Right renal pelvis (tissue), 4 donors: Measurements from ENCODE around the gene C18orf63. TPM values are rescaled to one million over a fixed set of nuclear protein-coding genes. Genes with fewer than 3 reads are reported as not detected.
"Not testable (repeated sequence)": the region's sequence is repeated elsewhere in the genome, so short reads cannot be mapped to it uniquely, and the experiment has no call there.

Experiments
- DNase-seq, 4 donors: peaks; one replicate each; pipeline ENCODE4 v3.0.0-alpha.2; 2013; ENCODE audit warnings: low read depth in 4 of 4, low spot score in 3 of 4, missing footprints in 1 of 4
- polyA plus RNA-seq, 4 donors: library from polyadenylated mRNA; unstranded; fragments of 120-200 nt; gene quantifications; one replicate each; pipeline ENCODE4 v1.2.1, GENCODE V29; 2013; ENCODE audit not compliant: insufficient read length in 4 of 4

C18orf63 gene
- polyA plus RNA-seq, 4 donors: 0.25 to 0.40 (median 0.32) TPM

DNA sequence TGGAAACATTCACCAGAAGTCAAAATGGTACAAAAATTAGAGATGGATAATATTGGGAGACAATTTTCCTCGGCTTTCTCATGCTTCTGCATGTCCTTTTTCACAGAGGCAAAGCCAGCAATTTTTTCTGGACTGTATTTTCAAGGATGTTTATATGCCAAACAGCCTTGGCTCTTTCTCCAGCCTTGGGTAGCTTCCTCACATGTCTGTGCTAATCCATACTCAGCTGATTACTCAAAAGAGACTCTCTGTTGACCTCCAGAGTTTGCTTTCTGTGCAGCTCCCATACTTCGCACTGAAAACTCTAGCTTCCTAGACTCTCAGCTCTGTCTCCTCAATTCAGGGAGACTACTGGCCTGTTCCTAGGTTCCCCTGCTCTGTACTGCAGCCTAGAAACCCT is 10.6 kb downstream of the C18orf63 start:
- DNase-seq: no peak

DNA sequence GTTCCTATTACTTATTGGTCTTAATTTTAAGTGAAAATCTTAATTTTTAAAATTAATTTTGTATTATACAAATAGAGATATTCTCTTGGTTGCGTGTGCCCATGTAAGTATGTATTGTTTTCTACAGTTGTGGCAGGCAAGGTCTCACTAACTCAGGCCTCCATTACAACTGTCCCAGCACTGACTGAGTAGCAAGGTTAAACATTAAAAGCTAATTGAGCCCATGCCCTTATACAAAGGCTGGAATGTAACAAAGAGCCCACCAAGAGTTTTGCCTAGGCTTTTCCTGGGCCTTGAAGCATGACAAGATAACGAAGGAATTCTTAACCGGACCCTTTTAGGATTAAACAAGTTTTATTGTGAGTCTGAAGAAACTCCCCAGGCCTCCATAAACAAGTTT is 11.2 kb downstream of the C18orf63 start:
- not testable (repeated sequence) for DNase-seq

DNA sequence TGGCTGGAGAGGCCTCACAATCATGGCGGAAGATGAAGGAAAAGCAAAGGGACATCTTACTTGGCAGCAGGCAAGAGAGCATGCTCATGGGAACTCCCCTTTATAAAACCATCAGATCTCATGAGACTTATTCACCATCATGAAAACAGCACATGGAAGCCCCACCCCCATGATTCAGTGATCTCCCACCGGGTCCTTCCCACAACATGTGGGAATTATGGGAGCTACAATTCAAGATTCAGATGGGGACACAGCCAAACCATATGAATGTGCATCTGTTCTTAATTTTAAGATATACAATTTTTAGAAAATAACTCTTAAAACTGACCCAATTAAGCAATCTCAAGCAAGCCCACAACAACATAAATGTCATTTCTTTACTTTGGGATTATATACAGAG is 12.6 kb downstream of the C18orf63 start:
- no peak for DNase-seq

DNA sequence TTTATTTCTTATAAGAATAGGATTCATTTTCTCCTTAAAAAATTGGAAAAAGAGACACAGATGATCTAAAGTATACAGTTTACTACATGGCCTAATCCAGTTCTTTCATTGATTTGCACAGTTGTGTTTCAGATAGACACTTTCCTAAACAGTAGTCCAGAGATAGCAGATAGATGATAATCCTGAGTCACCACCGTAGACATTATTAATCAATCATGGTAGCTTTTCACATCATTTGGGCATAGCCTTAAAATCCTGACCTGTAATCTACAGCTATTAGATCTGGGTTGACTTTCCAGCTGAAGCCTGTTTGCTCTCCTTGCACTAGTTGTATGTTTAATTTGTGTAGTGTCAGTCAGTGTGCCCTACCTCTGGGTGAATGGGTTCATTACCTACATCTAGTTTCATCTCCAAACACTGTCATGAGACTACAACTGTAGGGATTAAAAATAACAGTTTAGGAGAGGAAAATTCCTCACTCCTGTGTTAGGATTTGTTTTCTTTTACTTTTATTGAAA is 14.1 kb downstream of the C18orf63 start:
- no peak for DNase-seq

DNA sequence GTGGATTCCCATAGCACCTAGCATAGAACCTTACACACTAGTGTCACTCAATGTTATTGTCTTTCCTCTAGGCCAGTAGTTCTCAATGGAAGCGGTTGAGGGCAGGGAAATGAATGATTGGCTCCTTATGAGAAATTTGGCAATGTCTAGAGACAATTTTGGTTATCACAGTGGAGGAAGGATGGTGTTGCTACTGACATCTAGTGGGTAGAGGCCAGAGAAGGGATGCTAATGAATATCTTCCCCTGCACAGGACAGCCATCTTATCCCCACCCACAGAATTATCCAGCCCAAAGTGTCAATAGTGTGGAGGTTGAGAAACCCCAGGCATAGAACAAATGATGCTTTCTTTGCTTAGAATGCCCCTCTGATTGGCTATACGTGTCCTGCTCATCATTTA is 15.8 kb downstream of the C18orf63 start:
- no peak for DNase-seq

DNA sequence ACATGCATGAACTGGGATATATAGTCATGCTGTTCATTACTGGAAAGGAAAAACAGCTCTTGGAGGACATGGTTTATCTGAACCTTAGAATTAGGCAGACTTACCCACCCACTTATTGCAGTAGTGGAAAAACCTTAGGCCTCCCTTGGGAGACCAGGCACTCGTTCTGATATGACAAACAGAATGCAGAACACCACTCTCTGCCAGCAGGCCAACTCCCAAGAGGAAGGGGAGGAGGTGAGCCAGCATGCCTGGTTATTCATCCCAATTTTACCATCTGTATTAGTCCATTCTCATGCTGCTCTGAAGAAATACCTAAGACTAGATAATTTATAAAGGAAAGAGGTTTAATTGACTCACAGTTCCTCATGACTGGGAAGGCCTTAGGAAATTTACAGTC is 17.5 kb downstream of the C18orf63 start:
- no peak for DNase-seq

DNA sequence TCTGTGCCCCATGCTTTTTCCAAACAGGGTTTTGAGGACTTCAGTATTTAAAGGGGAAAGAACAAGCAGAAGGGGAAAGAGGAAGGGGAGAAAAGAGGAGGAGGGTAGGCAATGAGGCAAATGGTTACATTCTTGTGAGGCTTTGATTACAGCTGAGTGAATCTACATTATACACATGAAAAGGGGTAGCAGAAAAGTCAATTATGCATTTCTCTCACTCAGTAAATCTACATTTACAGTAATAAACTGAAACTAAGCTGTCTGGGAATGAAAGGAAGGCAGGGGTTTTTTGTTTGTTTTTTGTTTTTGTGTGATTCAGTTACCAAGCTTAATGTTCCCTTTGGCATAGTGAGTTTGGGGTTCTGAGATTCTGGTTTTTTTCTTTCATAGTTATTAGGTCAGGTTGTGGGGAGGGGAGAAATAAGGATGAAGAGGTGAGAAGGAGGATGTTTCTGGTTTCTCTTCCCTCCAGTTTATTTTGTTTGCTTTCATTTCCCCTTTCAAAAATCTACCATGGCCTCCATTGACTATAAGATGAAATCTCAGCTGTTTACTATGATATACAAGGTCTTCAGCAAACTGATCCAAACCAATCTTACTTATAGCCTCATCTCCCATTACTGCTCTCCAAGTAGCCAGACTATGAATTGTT is 18.7 kb downstream of the C18orf63 start:
- DNase-seq: no peak

DNA sequence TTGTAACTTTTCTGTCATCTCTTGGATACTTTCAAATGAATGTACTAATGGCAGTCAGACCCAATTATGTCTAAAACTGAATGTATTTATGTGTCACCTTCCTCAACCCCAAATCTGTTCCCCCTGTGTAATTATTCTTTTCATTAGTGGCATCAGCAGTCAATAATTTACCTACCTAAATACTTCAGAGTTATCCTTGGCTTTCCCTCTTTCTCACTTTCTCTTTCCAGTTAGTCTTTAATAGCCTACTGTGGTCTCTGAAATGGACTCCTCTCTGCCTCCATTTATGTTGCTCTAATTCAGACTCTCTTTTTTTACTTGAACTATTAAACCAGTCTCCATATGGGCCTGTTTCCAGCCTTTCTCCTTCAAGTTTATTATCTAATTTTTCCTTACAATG is 21.0 kb downstream of the C18orf63 start:
- DNase-seq: no peak

DNA sequence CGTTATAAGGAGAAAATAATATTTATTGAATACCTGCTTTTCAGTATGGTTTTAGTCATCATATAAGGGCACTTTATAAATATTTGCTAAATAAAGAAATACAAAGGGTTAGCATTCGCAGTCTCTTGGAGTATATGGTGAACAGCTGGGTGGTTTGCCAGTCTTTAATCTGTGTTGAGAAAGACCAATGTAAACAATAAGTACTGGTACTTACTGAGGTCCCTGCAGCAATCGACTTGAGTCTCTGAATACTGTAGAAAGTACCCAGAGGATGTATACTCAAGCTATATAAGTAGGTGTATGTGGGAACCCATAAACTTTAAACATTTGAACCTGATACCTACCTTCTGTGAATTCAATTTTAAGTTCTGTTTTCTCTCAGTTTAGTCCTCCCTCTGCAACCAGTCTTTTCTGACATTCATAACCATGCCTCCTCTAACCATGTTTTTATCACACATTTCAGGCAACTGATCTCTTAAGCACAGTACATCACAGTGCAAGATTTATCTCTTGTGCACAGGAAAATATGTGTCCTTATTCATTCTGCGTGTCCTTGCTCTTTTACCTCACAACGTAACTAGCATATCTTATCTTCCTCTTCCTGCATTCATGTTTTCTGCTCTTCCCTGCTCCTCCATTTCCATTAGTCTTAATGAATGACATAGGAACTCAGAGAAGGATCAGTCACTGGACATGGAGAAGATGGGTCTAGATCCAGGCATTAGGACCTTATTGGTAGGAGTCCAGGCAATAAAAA is 21.7 kb downstream of the C18orf63 start:
- DNase-seq: no peak

DNA sequence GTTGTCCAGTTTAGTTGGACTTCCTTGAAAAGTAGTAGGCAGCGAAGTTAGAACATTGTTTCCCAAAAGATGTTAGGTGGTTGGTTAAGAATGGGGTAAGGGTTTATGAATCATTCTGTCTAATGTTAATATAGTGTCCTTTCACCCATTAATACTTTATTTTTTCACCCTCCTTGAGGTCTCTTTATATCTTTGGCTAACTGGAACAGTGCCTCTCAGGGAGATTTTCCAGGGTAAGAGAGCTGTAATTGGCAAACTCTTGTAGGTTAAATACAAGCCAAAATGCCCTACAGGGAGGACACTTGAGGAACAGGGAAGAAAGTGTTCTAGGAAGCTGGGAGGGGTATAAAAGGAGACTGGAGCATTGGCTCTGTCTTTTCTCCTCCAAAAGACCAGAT is 22.3 kb downstream of the C18orf63 start:
- no peak for DNase-seq

DNA sequence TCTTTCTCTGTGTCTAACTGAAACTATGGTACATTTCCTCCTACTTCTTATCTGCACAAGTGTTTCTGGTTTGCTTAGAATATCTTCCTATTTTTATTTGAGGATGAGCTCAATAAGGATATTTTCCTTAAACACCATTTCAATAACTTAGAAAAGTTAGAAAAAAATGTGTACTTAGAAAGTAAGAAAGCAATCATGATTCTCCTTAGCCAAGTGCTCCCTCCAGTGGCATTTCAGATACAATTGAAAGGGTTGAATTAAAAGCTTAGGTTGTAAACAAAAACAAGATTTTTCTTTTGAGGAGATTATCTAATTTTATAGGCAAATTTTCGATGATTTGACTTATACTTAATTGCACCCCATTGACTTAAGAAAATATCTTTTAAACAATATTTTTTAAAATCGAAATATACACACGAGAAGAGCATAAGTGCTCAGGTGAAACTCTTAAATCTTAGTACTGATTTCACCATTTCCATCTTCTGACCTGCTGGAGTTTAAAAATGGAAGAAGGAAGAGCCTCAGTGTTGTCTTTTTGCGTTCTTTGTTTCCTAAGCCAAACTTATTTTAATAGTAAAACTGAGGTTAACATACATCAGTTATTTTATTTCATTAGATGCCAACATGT is 26.9 kb downstream of the C18orf63 start:
- peak; percentile 42 to 52 (median 51) for DNase-seq

DNA sequence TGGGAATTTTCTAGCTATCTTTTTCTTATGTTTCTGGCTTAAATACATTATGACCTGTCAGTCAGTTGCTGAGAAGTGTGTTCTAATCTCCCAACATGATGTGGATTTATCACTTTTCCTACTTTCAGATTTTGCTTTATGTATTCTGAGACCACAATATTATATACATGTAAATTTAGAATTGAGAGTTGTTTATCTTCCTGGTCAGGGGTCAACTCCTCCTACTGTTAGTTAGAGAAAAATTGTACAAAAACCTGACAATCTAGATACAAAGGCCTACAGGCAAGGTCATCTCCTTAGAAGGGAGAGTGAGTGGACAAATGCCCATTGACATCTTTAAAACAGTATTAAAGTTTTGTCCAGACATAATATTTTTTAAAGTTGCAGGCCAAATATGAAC is 30.6 kb downstream of the C18orf63 start:
- DNase-seq: no peak

DNA sequence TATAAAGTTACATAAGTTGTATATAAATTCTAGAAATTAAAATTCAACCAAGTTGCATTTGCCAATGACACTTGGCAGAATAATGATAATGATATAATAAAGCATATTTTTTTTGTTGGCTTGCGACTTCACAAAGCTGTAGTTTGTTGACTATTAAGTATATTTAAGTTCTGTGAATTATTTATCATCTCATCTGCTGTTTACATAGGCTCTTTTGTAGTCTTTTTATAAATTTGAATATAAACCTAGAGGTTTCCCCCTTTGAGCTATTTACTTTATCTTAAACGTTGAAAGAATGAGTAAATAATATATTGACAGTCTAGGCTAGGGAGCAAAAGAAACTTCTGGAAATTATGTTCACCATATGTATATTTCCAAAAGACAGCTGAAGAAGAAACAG is 32.9 kb downstream of the C18orf63 start:
- no peak for DNase-seq

DNA sequence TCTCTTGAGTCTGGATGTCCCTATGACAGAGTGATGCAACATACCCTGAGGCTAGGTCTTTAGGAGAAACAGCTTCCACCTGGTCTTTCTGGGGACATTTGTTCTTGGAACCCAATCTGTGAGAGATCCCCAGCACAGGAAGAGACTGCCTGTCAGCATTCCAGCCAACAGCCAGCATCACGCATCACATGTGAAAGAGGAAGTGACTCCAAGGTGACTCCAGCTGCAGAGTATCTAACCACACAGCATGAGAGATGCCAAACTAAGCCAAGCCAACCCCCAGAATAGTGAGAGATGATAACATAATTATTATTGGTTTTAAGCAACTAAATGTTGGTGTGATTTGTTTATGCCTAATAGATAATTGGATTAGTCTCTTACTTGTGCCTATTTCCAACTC is 35.7 kb downstream of the C18orf63 start:
- DNase-seq: no peak

DNA sequence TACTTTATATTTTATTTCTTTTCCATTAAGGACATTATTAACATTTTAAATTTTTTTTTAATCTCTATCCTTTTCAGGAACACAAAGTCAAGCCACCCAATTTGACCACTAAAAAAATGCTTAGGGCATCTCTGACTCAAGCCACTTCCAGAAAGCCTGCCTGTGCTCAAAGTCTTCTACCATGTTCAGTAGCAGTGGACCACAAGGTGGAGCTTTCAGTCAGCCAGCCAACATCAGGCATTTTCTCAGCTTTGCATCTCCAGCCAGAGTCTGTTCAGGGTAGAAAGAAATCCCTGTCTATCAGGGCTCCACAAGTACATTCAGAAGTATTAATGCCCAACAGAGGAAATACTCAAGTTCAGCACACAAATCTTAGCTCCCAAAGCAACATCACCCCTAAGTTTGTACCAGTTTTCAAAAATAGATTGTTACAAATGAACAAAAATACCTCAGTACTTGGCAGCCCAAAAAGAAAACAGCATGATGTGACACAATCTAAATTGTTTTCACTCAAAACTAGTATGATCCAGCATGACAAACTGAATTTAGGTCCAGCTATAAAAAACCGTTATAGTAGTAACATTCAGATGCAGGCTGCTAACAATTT is 37.6 kb downstream of the C18orf63 start:
- DNase-seq: peak; percentile 47 to 60 (median 56)

DNA sequence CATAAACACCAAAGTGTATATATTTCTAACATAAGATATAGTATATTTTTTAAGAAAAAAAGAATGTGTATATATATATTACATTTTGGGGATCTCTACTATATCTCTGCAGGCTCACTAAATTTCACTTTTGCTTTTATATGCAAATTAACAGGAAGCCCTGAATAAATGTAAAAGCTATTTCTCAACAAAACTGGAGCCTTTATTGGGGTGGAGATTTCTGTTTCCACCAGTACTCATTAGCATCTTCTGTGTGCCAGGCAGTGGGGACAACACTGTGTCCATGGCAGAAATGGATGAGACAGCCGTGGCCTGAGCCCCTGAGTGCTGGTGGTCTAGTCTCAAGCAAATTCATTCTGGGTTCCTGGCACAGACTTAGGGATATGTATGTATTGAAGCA is 41.3 kb downstream of the C18orf63 start:
- no peak for DNase-seq

DNA sequence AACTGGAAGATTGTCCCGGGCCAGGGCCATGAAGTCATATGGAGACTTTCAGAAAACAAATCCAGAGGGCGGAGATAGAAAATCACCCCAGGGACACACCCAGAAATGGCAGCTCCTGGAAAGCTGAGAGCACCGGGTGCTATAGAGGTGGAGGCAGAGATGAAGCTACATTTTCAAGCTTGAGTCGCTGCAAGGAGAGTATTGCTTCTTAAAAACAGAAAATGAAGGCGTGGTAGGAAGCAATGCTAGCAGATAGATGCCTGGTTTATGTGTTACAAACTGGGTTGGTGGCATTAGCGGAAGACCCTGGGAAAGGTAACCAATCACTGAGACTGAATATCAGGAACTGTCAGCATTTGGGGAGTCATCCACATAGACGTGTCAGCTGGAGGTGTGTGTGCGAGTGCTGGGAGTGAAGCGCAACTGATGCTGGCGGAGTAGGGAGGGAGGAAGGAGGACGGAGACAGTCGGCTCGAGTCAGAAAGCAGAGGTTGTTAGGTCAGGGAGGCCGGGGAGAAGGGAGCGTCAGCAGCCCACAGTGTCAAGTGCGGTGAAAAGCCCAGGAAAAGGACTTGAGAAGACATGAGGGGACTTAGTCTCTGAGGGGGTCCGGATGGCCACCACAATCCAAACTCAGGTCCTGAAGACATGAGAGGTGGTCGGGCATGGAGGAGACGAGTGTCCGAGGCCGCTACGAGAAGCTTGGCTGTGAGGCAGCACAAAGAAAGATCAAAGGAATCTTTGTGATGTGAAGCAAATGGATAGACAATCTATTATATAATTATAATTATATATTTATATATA is 45.4 kb downstream of the C18orf63 start:
- no peak for DNase-seq

DNA sequence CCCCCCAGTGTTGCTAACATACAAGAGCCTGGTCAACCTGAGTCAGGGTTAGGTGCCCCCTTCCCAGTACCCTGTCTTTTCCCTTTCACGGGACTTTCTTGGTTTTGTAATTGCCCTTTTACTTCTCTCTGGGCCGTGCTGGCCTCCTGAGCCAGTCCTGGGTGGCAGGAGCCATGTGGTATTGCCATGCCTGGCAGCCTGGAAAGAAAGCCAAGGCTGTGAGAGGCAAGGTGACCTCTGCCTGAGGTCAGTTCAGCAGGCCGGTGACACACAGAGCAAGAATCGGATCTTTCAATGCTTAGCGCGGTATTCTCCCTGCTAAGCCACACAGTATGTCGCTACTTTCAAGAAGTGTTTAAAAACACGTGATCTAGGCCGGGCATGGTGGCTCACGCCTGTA is 52.3 kb downstream of the C18orf63 start:
- DNase-seq: no peak

DNA sequence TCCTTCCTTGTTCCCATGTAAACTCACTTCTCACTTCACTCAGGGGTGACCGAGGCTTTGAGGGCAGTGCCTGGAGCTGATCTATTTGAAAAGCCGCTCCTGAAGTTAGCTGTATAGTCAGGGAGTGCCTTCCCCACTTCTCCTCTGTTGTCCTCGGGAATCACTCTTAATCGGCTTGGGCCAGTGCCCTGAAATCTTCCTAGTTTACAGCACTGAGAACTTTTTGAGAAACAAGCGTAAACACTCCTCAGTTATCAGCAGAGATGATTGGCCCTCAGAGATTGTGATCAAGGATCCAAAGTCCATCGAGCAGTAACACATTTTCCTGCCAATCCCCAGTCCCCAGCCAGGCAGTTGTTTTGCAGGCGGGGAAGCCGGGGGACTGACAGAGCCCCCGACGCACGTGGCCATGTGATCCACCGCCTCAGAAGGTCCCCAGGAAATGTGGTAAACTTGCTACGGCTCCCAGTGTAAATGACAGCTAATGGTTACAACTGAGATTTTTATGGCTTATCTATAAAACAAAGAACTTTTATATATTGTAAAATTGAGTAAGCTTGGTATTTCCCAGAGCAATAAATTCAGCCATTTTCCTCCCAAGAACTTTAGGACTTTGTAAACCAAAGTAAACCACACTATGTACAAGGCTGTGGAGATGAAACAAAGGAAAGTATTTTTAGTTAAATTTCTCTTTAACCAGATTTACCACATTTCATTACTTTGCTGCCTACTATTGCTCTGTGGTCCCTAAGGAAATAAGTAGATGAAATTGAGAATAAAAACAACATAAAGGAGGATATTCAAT is 53.5 kb downstream of the C18orf63 start:
- no peak for DNase-seq

DNA sequence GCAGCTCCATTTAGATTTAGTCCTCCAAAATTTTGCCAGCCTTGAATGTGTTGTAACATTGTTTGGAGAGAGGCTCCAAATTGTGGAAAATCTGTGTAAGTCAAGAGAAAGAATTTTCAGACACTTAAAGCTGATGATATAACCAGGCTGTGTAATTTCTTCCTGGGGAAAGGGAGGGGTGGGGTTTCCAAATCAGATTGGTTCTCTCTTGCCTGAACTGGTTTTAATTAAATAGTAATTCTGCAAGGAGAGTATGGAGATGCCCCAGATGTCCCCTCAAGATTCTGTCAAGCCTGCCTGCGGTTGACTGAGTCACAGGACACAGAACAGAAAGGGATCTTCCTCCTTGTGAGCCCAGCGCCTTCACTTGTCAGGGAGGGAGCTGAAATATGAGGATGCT is 54.5 kb downstream of the C18orf63 start:
- DNase-seq: no peak
